ENCODE data around the gene MIXL1.

MIXL1 gene

GRCh38 chr1:226276077-226276682 is 52.7 kb downstream of the MIXL1 start:
- no peak for TF ChIP-seq CTCF (IDR thresholded peaks at IDR 0.05)

All from LNCAP (cell line).